HG02571 (cell line): ENCODE measurements around the gene MRPL12.

Experiments used
- ATAC-seq: cut with Tn5 transposase; IDR thresholded peaks from one replicate; pipeline ENCODE4 v1.9.1; 2021; ENCODE audit warnings: mild to moderate bottlenecking, moderate library complexity; ENCODE audit not compliant: unreplicated experiment

The MRPL12 gene

DNA sequence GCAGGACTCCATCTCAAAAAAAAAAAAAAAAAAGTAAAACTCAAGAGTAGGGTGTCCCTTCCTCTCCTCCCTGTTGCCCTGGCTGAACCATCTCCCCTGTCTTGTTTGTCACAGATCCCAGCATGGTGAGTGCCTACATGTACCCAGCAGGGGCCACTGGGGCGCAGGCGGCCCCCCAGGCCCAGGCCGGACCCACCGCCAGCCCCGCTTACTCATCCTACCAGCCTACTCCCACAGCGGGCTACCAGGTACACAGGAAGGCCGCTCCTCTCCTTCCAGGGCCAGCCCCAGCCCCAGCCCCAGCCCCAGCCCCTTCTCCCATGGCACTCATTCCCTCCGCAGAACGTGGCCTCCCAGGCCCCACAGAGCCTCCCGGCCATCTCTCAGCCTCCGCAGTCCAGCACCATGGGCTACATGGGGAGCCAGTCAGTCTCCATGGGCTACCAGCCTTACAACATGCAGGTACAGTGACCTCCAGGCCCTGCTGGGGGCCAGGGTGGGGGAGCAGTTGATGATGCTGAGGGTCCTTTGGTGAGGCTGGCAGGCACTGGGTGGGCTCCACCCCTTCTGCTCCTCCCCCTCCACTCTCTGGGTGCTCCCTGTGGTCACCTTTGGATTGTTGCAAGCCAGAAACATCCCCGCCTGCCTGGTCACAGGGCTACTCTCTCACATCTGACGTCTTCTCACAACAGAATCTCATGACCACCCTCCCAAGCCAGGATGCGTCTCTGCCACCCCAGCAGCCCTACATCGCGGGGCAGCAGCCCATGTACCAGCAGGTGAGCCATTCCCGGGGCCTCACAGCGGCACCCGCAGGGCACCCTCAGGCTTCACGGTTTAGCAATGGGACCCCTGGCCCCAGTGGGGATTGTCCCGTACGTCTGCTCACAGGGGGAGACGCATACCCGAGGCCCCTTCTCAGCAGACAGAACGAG, 2.5 kb upstream of the MRPL12 start:
- no peak for ATAC-seq

DNA sequence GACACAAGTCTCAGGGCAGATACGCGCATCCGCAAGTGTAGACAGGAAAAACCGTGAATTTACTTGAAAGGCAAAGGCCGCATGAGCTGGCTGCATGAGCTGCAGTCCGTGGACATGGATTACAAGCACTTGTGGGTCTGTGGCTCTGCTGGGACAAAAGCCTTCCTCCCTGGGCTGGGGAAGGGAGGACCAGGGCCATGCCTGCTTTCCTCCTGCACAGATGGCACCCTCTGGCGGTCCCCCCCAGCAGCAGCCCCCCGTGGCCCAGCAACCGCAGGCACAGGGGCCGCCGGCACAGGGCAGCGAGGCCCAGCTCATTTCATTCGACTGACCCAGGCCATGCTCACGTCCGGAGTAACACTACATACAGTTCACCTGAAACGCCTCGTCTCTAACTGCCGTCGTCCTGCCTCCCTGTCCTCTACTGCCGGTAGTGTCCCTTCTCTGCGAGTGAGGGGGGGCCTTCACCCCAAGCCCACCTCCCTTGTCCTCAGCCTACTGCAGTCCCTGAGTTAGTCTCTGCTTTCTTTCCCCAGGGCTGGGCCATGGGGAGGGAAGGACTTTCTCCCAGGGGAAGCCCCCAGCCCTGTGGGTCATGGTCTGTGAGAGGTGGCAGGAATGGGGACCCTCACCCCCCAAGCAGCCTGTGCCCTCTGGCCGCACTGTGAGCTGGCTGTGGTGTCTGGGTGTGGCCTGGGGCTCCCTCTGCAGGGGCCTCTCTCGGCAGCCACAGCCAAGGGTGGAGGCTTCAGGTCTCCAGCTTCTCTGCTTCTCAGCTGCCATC, 1.7 kb upstream of the MRPL12 start:
- no peak for ATAC-seq

DNA sequence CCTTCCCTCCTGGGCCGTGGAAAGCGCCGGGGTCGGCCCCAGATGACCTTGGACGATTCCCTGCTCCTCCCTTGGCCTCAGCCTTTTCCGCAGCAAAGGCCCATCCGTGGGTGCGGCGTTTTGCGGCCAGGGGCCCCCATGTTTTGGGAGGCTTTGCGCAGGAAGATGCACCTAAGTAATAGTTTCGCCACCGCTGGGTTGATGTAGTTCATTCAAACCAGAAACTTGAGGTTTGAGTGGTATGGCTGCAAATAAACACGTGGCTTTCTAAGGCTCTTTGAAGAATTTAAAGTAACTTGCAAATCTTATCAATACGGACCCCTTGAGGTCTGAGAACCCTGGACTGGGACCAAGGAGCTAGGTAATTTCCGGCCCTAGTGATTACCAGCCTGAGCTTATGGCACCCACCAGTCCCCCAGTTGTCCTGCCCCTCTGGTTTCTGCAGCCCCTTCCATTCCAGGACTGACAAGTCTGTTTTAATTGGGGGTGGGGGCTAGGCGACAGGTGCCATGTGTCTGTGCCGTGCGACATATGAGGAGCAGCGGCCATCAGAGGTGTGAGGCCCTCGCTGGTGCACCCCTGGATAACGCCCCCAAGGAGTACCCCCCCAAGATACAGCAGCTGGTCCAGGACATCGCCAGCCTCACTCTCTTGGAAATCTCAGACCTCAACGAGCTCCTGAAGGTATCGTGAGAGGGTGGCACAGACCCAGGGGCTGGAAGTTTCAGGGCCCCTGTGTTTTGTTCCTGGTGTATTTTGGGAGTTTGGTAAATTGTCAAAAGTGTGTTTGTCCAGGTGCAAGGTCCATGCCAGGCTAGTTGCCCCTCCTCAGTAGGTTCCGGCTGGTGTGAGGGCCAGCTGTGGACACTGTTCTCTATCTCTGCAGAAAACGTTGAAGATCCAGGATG, 834 bp downstream of the MRPL12 start:
- ATAC-seq = no peak

DNA sequence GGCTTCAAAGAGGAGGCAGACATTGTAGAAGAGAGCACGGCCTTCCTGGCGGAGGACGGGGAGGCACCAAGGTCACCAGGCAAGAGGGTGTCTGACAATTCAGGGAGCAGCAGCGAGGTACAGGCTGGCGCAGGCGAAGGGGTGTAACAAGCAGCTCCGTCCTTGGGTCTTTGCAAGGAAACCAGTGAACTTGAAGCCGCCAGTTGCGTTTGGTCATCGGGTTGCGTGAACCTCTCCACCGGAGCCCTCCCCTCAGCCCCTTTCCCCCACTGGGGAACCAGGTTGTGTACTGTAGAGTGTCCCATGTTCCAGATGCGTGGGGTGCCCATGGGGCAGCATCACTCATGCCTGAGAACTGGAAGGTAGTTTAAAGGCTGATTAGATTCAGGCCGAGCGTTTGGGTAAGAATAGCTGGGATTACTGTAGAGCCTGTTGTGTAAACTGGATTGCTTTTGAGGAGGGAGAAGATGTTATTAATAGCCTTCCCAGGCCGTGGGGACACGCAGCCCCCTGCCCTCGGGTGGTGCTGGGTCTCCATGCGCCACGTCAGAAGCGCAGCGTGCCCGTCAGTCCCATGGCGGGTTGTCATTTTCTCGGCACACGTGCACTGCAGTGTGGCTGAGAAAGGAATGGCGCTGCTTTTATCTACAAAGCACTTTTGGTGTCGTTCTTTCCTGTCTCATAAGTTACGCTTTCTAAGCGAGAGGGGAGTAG, 2.5 kb downstream of the MRPL12 start:
- ATAC-seq = no peak

DNA sequence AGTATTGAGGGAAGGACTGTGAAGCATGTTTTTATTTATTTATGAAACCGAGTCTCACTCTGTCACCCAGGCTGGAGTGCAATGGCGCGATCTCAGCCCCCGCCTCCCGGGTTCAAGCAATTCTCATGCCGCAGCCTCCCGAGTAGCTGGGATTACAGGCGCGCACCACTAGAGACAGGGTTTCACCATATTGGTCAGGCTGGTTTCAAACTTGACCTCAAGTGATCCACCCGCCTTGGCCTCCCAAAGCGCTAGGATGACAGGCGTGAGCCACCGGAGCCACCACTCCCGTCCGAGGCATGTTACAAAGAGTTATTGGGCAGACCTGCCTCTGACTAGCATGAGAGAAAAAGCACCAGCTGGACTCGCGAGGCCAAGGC, 3.1 kb downstream of the MRPL12 start:
- no peak for ATAC-seq

DNA sequence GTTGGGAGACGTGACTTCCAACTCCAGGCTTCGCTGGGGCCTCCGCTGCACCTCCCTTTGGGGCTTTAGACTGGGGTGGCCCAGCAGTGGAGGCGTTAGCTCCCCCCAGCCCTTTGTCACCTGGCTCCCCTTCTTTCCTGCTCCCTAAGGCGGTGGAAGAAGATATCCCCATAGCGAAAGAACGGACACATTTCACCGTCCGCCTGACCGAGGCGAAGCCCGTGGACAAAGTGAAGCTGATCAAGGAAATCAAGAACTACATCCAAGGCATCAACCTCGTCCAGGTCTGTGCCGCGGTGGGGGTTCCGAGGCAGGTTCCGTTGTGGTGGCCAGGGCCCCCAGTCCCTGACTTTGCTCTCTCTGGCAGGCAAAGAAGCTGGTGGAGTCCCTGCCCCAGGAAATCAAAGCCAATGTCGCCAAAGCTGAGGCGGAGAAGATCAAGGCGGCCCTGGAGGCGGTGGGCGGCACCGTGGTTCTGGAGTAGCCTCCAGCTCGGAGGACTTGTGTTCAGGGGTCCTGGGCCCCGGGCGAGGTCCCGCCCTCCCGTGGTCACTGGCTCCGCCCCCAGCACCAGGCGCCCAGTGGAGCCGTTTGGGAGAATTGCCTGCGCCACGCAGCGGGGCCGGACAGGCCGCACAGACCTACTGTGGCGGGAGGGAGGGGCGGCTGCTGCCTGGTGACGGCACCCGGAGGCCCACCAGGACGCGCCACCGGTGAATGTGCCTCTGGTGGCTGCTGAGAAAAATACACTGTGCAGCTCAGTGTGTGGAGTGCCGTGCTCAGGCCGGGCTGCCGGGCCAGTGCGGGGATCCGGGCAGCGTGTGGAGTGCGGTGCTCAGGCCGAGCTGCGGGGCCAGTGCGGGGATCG, 3.8 kb downstream of the MRPL12 start:
- ATAC-seq = no peak

DNA sequence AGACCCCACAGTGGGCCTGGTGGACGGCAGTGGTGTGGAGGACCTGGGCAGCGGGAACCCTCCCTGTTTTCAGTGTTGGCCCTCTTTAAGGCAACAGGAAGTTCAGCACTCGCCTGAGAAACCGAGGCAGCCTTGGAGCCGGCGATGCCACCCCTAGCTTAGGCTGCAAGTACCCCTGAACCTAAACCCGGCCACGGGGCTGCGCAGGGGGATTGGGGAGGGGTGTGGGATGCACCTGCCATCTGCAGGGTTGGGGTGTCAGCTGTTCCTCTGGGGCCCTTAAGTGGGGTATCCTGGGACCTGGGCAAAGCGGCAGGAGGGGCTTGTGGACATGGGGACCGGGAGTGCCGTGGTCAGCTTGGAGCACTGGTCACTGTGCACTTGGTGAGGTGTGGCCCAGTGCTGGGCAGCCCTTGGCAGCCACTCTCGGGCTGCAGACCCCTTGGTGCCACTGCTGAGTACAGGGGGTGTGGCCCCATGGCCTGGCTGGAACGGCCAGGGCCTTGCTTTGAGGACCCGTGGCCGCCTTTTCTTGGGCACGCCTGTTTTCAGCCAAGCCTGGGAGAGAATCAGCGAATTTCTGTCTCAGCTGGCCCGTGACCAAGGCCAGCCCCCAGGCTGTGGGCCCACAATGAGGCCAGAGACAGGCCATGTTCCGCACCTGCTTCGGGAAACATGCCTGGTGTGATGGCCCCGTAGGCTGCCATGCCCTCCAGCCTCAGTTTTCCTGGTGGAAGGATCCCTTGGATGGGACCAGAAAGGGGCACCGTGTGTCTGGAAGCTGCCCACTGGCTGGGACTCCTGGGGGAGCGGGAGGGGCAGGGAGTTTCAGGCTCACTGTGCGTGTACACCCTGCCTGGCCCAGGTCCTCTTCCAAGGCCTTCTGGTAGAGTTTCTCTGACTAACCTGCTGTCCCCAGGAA, 4.8 kb downstream of the MRPL12 start:
- ATAC-seq = no peak

DNA sequence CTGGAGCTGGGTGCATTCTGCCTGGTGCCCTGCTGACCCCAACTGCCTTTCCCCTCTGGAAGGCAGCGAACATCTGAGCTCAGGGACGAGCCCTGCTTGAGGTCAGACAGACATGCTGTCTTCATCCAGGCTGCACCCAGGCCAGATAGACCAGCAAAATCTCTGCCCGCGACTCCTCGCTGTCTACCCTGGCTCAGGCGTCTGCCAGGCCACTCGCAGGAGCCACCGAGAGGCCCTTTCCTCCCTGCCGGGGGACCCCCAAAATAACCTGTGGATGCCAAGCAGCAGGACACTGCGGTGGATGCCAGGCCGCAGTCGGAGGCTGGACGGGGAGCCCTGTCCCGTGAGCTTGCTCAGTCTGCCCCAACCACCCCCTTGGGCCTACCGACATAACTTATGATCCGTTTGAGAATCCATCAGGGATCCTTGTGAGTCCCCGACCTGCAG, 5.6 kb downstream of the MRPL12 start:
- no peak for ATAC-seq

DNA sequence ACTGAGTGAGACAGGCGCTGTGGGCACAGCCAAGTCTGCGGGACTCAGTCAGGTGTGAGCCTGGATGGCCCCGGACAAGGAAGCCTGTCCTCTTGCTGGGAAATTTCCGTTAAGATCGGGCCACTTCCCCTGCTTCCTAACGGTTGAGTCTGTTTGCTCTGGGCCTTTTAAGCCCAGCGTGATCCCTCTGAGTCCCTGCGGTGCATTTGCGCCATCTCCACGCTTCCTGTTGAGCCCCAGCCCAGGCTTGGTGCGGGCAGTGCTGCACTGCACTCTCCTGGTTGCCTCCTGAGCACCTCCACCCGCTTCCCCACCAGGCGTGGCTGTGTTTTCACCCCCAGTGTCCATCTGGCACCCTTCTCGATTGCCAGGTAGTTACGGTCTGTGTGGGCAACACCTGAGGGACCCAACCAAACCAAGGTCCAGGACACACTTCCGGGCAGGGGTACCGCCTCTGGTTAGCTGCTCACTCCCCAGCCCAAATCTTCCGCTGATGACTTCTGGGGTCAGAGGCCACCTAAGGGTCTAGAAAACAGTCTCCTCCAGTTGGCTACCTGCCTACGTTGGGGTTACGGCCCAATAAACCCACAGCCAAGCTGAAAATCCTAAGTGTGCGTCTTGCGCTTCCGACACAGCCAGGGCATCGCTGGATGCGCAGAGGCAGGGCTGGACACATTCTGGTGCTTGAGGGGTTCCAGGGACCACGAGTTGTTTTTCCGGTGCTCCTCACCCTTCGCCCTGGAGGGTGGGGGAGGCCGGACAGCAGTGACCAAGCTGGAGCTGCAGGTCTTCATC, 7.5 kb downstream of the MRPL12 start:
- ATAC-seq = no peak

DNA sequence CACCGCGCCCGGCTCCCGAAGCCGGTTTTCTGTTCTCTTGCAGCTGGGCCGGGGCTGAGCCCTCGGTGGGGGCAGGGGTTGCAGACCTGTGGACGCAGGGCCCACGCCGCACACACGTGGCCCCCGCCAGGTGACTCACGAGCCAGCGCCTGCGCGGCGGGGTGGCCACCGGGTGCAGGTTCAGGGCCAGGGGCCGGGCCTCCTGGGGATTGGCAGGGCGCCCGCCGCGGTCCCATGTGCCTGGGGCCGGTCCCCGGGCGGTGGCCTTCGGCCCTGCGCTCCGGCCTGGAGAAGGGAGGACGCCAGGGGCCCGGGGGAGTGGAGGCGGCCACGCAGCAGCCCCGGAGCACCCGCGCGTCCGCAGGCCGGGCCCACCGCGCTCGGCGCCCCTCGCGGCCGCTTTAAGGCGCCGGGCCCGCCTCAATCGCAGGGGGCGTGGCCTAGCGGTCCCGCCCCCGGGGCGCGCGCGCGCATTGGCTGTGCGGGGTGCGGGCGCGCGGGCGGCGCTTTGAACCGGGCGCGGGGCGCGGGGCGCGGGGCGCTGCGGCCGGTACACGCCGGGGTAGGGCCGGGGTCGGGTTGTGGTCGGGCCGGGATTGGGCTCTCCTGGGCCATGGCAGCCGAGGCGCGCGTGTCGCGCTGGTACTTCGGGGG, 8.8 kb downstream of the MRPL12 start, which contains the start of gene SLC25A10:
Gene SLC25A10, plus strand, starts transcription at position 471 of the 654 bp plus-strand sequence. Its CDS starts 143 bp downstream, at position 614.
- ATAC-seq = peak; percentile 55

DNA sequence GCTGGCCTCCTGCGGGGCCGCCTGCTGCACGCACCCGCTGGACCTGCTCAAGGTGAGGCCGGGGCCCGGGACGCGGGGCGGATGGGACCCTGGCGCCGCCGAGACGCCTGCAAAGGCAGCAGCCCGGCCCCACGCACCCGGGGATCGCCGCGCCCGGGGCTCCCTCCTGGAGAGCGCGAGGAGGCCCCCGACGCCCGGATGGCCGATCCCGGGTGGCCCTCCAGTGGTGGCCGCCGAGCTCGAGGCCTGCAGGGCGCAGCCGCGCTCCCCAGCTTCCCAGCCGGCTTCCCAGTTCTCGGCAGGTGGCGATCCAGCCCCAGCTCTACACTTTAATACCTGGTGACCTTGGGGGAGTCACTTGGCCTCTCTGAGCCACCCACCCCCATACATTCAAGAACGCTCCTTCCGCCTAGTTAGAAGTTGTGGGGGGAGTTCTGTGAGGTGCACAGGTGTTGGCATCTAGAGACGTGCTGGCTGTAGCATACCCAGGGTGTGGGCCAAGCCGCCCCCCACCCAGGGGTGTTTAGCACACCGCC, 9.4 kb downstream of the MRPL12 start:
- peak; percentile 2 for ATAC-seq

DNA sequence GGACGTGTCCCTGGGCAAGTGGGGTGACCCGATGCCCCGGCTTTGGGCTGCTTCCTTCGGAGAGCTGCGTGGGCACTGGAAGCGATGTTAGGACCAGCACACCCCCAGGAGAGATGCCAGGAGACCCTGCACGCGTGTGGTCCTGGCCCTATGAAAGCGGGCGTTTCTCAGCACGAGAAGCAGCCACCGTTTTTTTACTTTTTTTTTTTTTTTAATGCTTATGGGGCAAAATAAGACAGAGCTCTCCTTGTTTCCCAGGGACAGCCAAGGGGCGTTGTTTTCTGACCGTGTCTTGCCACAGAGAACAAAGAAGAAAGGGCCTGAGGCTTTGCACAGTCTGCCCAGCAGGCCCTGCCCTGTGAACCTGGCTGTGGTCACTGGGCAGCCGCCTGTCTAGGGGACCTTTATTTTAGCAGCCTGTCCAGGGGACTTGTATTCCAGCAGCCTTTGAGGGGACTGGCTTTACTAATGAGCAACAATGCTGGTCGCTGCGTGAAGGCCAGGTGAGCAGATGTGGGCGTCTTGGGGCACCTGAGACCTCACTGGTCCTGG, 9.9 kb downstream of the MRPL12 start:
- no peak for ATAC-seq

DNA sequence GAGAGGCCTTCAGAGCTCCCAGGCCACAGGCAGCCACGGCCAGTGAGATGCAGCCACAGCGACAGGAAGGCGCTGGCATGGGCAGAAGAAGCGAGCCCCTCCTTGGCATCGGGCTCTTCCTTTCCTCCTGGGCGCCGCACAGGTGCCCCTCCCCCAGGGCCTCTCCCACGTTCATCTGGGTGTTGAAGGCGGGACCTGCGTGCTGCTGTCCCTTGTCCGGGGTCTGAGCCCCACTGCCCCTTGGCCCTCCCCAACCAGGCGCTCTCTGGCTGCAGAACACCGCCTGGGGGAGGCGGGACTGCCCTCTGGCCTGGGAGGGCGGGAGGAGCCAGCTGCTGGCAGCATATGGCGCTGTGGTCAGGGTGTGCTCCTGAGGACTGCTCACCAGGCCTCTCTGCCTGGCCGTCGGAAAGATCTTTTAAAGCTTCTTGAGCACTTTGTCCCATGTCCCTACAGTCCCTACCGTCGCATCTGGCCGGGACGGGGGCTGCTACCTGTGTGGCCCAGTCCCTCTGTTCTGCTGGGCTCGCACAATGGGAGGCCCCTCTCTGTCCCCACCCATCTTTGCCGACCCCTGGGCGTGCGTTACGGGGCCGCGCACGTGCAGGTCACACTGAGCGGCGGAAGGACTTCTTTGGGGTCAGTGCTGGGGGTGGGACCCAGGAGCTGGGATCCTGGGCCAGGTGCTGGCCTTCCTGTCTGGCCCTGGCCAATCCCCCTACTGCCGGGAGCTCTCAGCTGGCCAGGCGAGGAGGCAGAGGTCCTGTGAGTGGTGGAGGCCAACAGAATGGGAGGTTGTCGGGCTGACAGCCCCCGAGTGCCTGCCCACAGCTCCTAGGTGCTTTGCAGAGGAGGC, 10.6 kb downstream of the MRPL12 start:
- ATAC-seq = no peak

DNA sequence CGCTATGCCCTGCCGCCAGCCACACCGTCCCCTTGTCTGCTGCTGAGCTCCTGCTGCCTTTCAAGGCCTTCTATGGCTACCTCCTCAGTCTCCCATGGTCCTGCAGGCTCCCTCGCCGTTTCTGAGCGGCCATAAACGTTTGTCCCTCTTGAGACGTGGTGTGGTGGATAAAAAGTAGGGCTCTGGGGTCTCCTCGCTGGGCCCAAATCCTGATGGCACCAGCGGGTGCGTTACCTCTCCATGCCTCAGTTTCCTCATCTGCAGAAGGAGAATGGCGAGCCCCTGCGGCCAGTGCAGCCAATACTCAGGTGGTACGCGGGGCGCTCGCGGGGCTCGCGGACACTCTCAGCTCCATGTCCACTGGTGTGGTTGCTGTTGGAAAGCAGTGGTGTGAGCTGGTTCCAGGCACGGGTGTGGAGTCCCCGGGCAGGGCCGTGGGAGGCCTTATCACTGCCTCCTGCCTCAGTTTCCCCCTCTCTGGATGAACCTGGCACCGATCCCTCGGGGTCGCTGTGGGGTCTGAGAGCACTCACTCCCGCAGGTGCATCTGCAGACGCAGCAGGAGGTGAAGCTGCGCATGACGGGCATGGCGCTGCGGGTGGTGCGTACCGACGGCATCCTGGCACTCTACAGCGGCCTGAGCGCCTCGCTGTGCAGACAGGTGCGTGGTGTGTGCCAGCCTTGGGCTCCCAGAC, 11.4 kb downstream of the MRPL12 start:
- ATAC-seq = no peak
